CD1c-positive myeloid dendritic cell (primary cell): ENCODE results near the gene COL5A2.

Source experiments
- DNase-seq: peaks from one replicate; pipeline ENCODE4 v3.0.0-alpha.2; 2016; ENCODE audit errors: extremely low spot score

Gene COL5A2

GRCh38 chr2:188997263-188997662, 182.3 kb downstream of the COL5A2 start:
- DNase-seq = no peak

GRCh38 chr2:188993247-188993646, 186.3 kb downstream of the COL5A2 start:
- DNase-seq = no peak

GRCh38 chr2:188986839-188987238, 192.7 kb downstream of the COL5A2 start:
- DNase-seq = no peak

DNA sequence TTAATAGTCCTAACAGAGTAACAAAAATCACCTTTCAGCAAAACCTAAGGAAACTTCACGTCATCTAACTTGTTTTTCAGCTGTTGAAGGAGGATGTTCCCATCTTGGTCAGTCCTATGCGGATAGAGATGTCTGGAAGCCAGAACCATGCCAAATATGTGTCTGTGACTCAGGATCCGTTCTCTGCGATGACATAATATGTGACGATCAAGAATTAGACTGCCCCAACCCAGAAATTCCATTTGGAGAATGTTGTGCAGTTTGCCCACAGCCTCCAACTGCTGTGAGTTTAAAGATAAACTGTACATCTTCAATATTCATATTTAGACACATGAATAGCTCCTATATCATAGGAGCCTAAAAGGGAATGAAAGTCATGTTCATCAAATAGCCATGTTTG, 194.9 kb downstream of the COL5A2 start:
- DNase-seq = no peak

DNA sequence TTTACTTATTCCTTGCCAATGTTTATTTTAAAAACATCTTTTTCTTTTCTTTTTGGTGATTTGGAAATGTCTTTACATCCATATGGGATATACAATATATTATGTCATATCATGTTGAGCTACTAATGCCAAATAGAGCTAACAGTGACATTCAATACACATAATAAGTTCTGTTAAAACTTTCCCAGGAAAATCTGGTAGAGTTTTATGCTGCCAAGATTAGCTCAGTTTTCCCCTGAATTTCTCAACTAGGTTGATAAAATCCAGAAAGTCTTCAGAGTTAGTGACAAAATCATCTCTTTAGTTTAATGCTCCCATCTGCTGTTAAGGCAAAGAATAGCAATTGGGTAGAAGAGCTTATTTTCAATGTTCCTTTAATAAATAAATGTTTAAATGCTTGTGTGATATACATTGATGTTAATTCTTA, 195.5 kb downstream of the COL5A2 start:
- no peak for DNase-seq

- DNase-seq = no peak
Measured at GRCh38 chr2:188983427-188984064, 196.0 kb downstream of the COL5A2 start.
